Astrocyte of the cerebellum (primary cell): ENCODE measurements around the gene M6PR.
"Not testable (repeated sequence)": the region's sequence is repeated elsewhere in the genome, so short reads cannot be mapped to it uniquely, and the experiment has no call there.

ENCODE experiments used
- DNase-seq: peaks from one replicate; pipeline ENCODE4 v3.0.0-alpha.2; 2011; ENCODE audit warnings: low read depth
- H3K4me3 ChIP-seq: 2 replicates; pipeline ENCODE4 v1.5.1; 2011; ENCODE audit warnings: mild to moderate bottlenecking, low read depth, low read length, moderate library complexity
- CTCF ChIP-seq: IDR thresholded peaks from 2 replicates; pipeline ENCODE4 v1.5.1; 2012; ENCODE audit warnings: low read length, low read depth, moderate library complexity, mild to moderate bottlenecking; ENCODE audit errors: missing control alignments
- in situ Hi-C: cut with HindIII; loops from 2 replicates; pipeline ENCODE4 v1.10.0; 2017; ENCODE audit warnings: low sequenced_read_pairs

Gene M6PR

GRCh38 chr12:8947737-8948136 is 1.7 kb downstream of the M6PR start:
- in situ Hi-C loops, result no loop called here
- DNase-seq, result no peak
- no peak for TF ChIP-seq CTCF
- H3K4me3 ChIP-seq, result no peak overlapping the region

- no peak overlapping the region for H3K4me3 ChIP-seq
- in situ Hi-C loops, result no loop called here
- TF ChIP-seq CTCF, result no peak
- DNase-seq, result no peak
Measured at GRCh38 chr12:8946733-8947132, 2.7 kb downstream of the M6PR start.

DNA sequence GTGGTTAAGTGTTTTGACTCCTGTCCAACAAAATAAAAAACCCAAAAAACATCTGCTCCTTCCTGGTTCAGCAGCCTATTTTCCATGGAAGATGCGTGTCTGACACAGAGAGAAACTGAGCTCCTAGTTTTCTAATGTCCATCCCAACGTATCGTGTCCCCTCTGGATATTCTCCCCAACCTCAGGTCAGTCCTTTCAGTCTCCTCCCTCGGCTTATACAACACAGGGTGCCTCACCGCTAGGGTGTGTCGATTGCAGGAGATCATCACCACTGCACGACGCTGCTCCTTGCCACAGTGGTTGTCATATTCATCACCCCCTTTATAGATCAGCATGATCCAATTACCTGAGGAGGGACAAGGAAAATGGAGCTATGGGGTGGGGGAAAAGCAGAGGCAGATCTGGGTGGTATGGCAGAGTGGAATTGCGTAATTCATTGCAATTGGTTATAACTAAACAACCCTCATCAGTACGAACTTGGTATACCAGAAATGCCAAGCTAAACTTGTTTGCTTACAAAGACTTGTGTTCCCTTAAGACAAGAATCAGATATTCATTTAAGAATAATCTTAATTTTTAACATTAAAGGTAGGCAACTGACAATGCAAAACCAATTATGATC is 5.8 kb downstream of the M6PR start:
- in situ Hi-C loops, result no loop called here
- DNase-seq, result no peak
- no peak for TF ChIP-seq CTCF
- H3K4me3 ChIP-seq, result no peak overlapping the region

DNA sequence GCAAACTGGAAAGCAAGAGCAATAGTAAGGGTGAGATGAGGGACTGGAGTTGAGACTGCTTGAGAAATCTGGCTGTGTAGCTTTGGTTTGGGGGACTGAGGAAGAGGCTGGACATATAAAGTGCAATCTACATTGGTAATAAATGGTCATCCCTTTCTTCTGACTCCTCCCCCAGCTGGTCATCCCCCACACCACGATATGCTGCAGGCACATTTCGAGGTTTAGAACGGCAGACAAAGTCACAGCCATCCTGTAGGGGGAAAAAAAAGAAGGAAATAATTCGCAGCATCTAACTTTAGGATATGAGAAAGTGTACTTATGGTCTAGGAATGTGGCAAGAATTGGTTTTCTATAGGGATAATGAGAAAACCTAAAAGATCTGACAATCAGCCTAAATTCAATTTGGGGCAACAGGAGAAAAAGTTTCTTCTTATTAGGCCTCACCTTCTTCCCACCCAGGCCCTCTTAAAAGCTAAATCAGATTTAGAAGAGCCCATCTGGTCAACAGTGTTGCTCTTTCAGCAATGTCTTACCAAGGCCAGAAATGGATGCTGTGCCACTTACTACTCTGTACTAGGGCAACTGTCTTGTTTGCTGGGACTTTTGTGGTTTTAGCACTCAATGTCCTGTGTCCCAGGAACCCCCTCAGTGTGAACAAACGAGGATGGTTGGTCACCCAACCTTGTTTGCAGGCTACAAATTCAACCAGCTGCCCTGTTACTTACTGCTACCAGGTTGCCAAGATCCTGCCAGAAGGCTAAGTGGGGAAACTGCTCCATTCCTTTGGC is 7.6 kb downstream of the M6PR start:
- TF ChIP-seq CTCF, result no peak
- in situ Hi-C loops, result no loop called here
- no peak overlapping the region for H3K4me3 ChIP-seq
- no peak for DNase-seq

- H3K4me3 ChIP-seq, in situ Hi-C loops, DNase-seq: not testable (repeated sequence)
Measured at GRCh38 chr12:8937842-8938442, 11.5 kb downstream of the M6PR start.

DNA sequence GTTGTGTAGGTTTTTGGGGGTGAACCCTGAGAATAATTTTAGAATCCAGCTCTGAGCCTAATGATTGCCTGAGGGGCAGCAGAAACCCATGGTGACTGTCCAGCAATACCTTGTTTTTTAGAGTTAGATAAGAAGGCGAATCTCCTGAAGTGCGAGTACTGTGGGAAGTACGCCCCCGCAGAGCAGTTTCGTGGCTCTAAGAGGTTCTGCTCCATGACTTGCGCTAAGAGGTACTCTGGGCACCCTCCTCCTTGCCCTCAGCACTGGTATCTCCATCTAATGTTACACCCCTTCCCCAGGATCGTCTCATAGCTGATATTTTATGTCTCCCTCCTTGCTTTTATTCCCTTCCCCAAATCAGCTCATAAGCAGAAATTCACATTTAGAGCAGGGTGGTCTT is 12.7 kb downstream of the M6PR start:
- DNase-seq, result no peak
- in situ Hi-C loops, result no loop called here
- TF ChIP-seq CTCF, result no peak
- H3K4me3 ChIP-seq, result no peak overlapping the region

DNA sequence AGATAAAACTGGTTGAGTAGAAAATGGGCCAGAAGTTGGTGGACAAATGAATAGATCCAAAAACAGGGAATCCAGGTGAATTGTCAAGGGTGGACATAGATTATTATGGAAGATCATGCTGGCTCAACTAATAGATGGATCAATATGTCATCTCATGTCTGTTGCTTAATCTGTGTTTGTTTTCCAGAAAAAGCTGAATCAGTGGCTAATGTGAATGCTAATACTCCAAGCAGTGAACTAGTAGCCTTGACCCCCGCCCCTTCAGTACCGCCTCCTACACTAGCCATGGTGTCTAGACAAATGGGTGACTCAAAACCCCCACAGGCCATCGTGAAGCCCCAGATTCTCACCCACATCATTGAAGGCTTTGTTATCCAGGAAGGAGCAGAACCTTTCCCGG is 15.4 kb downstream of the M6PR start:
- H3K4me3 ChIP-seq, in situ Hi-C loops, DNase-seq: not testable (repeated sequence)

DNA sequence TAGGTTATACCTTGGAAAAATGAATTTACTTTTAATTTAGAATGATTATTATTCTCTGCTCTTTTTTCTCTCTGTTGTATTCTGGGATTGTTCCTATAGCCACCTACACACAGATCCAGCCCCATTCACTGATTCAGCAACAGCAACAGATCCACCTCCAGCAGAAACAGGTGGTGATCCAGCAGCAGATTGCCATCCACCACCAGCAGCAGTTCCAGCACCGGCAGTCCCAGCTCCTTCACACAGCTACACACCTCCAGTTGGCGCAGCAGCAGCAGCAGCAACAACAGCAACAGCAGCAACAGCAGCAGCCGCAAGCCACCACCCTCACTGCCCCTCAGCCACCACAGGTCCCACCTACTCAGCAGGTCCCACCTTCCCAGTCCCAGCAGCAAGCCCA is 17.0 kb downstream of the M6PR start:
- H3K4me3 ChIP-seq, DNase-seq, in situ Hi-C loops: not testable (repeated sequence)

DNA sequence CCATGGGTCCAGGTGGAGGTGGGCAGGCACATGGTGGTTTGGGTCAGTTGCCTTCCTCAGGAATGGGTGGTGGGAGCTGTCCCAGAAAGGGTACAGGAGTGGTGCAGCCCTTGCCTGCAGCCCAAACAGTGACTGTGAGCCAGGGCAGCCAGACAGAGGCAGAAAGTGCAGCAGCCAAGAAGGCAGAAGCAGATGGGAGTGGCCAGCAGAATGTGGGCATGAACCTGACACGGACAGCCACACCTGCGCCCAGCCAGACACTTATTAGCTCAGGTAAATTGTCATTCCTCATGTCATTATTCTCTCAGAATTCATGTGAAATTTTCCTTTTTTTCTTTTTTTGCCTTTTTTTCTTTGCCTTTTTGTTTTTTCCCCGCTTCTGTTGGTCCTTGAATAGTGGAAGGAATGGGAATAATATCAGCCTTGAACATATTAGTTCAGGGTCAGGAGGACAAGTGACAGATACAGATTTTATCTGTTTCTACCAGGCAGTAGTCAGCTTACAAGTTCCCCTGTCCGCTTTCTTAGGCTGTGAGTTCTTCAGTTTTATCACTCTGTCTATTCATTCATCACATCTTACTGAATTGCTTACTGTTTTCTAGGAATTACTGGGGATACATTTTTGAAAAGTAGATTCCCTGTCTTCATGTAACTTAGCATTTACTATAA is 18.7 kb downstream of the M6PR start:
- DNase-seq, H3K4me3 ChIP-seq, in situ Hi-C loops: not testable (repeated sequence)
